Ovary (tissue), 3 donors: ENCODE results near the gene NELFCD.

ENCODE experiments used
- EP300 ChIP-seq: sonication (generic); formaldehyde crosslinking; IDR thresholded peaks from one replicate; pipeline ENCODE4 v1.6.1; 2017; ENCODE audit warnings: antibody characterized with exemption
- POLR2A ChIP-seq: fragments of 450-650 bp; IDR thresholded peaks from one replicate; pipeline ENCODE4 v1.6.1; 2017; ENCODE audit warnings: antibody characterized with exemption, mild to moderate bottlenecking, moderate library complexity
- TF ChIP-seq, protein P1 (sequence below), 3 donors: fragments of 450-650 bp in 2 of 3; fragments of 200-600 bp in 1 of 3; IDR thresholded peaks; one replicate each; pipeline versions ENCODE4 v1.5.1 to v1.8.0; 2016 to 2022; ENCODE audit warnings: antibody characterized with exemption in 3 of 3, mild to moderate bottlenecking in 1 of 3
- donor health status: DM: no; HTN: no; CAD: no.

DNA sequence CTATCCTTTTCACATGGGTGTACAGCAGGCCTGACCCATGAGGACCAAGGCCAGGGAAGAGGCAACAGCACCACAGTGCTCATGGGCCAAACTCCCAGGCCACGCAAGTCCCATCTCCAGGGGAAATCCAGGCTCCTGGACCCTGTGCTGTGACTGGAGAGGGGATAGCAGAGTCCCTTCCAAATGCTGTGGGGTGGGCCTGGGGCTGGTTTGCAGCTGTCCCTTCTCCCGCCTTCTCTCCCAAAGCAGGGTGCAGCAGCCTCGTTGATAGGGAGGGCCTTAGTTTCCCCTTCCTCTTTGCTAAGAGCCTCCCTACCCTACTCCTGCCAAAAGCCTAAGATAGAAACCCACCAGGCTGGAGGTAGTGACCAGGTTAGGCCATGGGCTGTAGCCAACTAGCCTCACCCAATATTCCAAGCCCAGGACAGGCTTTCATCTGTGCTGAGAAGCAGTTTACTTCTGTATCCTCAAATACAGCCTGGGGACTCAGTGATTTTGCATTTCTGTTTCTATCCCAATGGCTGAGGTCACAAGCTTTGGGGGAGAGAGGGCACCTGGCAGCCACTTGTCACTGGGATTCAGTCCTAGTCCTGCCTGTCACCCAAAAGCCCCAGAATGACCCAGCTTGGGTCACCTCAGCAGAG is 24.6 kb downstream of the NELFCD start:
- TF ChIP-seq, protein P1, sequence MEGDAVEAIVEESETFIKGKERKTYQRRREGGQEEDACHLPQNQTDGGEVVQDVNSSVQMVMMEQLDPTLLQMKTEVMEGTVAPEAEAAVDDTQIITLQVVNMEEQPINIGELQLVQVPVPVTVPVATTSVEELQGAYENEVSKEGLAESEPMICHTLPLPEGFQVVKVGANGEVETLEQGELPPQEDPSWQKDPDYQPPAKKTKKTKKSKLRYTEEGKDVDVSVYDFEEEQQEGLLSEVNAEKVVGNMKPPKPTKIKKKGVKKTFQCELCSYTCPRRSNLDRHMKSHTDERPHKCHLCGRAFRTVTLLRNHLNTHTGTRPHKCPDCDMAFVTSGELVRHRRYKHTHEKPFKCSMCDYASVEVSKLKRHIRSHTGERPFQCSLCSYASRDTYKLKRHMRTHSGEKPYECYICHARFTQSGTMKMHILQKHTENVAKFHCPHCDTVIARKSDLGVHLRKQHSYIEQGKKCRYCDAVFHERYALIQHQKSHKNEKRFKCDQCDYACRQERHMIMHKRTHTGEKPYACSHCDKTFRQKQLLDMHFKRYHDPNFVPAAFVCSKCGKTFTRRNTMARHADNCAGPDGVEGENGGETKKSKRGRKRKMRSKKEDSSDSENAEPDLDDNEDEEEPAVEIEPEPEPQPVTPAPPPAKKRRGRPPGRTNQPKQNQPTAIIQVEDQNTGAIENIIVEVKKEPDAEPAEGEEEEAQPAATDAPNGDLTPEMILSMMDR (IDR thresholded peaks at IDR 0.05) = no peak
- TF ChIP-seq POLR2A = no peak
- TF ChIP-seq EP300 = no peak
